DND-41 (cell line): Measurements from ENCODE around the gene EPB41L4B.

Experiments
- EZH2 ChIP-seq: IDR thresholded peaks from 3 replicates; pipeline ENCODE4 v1.6.1; 2012; ENCODE audit warnings: borderline replicate concordance, low read depth, mild to moderate bottlenecking, moderate library complexity, low read length, inconsistent platforms; ENCODE audit not compliant: severe bottlenecking
- TF ChIP-seq, protein P1 (sequence below): IDR thresholded peaks from 2 replicates; pipeline ENCODE4 v1.5.1; 2012; ENCODE audit warnings: borderline replicate concordance, low read length, moderate library complexity, mild to moderate bottlenecking; ENCODE audit not compliant: poor library complexity, severe bottlenecking; ENCODE audit errors: extremely low read depth

DNA sequence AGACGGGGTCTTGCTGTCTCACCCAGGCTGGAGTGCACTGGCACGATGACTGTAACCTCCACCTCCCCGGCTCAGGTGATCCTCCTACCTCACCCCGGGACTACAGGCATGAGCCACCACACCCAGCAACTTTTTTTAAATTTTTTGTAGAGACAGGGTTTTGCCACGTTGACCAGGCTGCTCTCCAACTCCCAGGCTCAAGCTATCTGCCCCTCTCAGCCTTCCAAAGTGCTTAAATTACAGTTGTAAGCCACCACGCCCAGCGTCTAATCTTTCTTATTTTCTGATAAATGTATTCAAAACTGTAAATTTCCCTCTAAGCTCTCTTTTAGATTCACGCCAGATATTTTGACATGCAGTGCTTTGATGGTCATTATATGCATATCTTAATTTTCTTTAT, 164.2 kb downstream of the EPB41L4B start:
- TF ChIP-seq, protein P1, sequence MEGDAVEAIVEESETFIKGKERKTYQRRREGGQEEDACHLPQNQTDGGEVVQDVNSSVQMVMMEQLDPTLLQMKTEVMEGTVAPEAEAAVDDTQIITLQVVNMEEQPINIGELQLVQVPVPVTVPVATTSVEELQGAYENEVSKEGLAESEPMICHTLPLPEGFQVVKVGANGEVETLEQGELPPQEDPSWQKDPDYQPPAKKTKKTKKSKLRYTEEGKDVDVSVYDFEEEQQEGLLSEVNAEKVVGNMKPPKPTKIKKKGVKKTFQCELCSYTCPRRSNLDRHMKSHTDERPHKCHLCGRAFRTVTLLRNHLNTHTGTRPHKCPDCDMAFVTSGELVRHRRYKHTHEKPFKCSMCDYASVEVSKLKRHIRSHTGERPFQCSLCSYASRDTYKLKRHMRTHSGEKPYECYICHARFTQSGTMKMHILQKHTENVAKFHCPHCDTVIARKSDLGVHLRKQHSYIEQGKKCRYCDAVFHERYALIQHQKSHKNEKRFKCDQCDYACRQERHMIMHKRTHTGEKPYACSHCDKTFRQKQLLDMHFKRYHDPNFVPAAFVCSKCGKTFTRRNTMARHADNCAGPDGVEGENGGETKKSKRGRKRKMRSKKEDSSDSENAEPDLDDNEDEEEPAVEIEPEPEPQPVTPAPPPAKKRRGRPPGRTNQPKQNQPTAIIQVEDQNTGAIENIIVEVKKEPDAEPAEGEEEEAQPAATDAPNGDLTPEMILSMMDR: no peak
- no peak for TF ChIP-seq EZH2
